Pons (tissue), 1 donor: Measurements from ENCODE around the gene TCERG1L.
"Not testable (repeated sequence)": the region's sequence is repeated elsewhere in the genome, so short reads cannot be mapped to it uniquely, and the experiment has no call there.

Experiments used
- DNase-seq: peaks from one replicate; pipeline ENCODE4 v3.0.0-alpha.2; 2016; ENCODE audit warnings: low spot score

The TCERG1L gene

DNA sequence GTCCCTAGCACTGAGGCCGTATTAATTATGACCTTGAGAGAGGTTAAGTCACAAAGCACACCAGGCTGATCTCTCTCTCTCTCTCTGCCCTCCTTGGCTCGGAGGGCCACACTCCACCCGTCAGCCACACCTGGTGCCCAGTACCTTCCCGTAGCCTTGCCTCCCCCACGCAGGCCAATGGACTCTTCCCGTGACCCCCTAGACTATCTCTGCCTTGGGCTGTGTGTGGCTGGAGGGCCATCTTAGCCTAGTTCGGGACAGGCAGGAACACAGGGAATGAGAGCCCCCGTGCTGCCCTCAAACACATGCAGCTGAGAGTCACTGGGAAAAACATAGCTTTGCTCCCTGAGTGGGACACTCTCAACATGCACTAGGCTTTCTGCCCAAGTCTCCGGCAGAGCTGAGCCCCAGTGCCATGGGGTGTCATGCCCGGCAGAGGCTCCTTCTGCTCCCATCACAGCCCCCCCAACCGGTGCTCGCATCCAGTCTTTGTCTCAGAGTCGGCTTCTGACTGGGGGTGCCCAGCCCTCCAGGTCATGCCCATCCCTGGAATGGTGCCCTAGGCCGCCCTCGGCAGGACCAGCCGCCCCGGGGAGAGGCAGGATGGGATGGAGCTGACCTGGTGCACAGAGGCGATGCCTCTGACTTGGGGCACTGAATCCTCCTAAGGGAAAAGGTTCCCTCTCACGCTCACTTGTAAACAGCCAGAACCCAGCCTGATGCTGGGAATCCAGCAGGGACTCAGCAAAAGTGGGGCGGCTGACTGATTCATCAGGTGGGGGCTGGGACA lies 63.0 kb downstream of the TCERG1L start:
- DNase-seq, result no peak

GRCh38 chr10:131247873-131248272 lies 63.6 kb downstream of the TCERG1L start:
- DNase-seq, result no peak

DNA sequence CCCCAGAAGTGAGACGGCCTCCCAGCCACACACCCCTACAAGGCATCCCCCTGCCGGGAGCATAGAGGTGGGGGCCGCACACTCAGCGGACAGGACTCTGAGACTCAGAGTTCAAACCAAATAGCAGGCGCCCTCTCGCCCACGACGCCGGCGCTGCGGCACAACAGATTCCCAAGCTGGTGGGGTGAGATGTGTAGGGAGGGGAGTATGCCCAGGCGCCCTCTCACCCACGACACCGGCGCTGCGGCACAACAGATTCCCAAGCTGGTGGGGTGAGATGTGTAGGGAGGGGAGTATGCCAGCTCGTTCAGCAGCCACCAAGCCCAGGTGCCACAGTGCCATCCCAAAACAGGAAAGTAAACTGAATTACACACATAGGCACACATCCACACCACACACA lies 64.7 kb downstream of the TCERG1L start:
- no peak for DNase-seq

- no peak for DNase-seq
These were observed 65.4 kb downstream of the TCERG1L start for GRCh38 chr10:131246089-131246488.

GRCh38 chr10:131245475-131246059 lies 66.0 kb downstream of the TCERG1L start:
- DNase-seq, result no peak

GRCh38 chr10:131244836-131245235 lies 66.7 kb downstream of the TCERG1L start:
- no peak for DNase-seq

DNA sequence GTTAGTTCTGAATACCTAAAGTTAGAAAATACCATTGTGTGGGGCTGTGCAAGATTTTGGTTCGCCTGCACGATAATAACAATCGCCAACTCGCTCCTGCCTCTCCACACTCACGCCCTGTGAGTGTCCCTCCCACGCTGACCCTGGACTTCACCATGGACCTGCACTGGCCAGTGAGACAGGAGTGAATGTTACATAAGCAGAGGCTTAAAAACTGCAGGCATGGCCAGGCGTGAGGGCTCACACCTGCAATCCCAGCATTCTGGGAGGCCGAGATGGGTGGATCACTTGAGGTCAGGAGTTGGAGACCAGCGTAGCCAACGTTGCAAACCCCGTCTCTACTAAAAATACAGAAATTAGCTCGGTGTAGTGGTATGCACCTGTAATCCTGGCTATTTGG lies 68.4 kb downstream of the TCERG1L start:
- DNase-seq, result no peak

DNA sequence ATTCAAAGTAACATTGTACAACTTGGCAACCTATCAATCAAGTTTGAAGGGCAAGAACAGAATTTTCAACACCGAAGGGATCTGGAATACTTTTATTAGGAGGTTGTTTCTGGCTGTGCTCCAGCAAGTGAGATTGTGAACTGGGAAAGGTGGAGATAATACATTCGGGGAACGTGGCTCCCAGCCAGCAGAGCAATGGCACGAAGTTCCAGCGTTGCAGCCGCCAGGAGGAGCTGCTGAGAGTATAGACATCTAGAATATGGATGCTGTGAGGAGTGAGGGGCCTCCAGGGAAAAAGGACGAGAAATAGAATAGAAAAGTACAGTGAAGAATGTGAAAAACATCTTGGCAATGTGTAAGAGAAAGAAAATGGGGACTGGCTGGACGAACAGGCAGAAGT lies 69.5 kb downstream of the TCERG1L start:
- DNase-seq, result peak; percentile 8

DNA sequence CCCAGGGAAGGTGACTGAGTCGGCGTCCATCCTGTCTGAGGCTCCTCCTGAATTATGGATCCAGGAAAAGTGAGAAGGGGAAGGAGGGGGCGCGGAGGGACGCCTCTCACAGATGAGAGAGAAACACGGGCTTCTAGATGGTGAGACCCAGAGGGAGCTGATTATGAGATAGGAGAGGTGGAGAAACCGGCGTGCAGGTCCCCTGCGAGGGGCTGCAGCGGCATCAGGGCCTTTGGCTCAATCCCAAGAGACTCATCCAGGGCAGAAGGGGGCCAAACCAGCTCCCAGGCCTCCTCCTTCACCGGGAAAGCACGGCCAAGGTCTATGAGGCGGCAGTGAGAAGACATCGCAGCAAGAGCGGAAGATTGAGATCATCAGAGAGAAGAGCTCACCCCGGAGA lies 70.8 kb downstream of the TCERG1L start:
- DNase-seq, result no peak

DNA sequence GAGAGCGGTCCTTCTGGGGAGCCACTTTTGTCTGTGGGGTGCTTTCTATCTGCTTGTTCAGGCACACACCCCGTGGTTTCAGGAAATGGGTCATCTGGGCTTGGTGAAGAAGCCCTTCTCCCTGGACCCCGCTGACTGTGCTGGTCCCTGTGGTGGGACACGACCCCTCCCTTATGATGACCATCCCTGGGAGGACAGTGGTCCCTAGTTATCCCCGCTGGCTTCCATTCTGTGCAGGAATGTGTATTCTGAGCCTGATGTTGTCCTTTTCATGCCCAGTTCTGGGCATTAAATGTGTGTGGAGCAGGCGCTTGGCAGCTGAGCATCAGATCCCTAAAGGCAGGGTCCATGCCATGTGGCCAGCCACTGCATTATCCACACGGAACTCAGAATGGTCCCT lies 71.6 kb downstream of the TCERG1L start:
- DNase-seq, result no peak

DNA sequence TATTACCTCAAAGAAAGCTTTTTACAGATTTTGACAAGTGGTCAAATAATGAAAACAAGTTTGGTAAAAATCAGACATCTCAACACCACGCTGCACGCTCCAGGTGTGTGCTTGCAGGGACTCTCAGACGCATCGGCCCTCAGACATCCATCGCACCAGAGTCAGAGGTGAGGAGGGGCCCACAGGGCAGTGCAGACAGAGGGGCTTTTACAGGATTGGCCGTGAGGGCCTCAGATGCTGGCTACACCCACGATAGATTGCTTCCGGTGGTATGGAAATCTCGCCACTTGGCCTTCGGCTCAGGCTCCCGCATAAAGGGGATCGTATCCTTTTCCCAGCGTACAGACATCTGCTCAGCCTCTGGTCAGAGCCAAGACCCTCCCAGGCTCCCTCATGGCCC lies 72.1 kb downstream of the TCERG1L start:
- DNase-seq, result no peak

DNA sequence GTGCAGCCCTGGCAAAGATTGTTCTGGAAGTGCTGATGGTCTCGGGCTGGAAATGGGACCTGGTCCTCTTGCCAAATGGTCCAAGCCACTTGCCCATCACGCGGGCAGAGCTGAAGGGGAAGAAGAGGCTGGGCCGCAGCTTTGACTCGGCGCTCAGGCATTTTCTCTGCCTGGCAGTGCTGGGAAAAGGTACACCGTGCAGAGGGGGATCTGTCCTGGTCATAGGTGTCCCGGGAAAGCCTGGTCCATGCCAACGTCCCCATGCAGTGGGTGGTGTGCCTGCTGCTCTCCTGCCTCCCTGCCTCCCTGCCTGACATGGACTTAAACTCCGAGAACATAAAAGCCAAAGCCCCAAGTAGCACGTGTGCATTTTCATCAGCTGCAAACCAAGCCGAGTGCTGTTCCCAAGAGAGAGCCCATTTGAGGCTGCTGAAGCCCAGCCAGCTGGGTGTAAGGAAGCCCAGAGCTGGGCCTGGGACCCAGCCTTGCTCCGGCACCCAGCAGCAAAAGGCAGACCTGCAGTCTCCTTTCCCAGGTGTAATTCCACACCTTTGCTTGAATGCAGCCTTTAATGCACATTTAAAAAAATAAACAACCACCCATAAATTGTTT lies 72.7 kb downstream of the TCERG1L start:
- no peak for DNase-seq

GRCh38 chr10:131237991-131238651 lies 73.4 kb downstream of the TCERG1L start:
- no peak for DNase-seq

DNA sequence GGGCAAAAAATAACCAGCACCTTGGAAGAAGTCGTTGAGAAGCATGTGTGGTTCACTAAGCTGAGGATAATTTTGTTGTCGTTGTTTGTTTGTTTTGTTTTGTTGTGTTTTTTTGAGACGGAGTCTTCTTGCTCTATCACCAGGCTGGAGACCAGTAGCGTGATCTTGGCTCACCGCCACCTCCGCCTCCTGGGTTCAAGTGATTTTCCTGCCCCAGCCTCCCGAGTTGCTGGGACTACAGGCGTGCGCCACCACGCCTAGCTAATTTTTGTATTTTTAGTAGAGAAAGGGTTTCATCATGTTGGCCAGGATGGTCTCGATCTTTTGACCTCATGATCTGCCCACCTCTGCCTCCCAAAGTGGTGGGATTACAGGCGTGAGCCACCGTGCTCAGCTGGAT lies 76.9 kb downstream of the TCERG1L start:
- DNase-seq, result not testable (repeated sequence)

- DNase-seq, result no peak
These were observed 77.8 kb downstream of the TCERG1L start for GRCh38 chr10:131233611-131234258.

GRCh38 chr10:131231965-131232541 lies 79.5 kb downstream of the TCERG1L start:
- DNase-seq, result no peak

GRCh38 chr10:131231323-131231964 lies 80.1 kb downstream of the TCERG1L start:
- DNase-seq, result no peak

GRCh38 chr10:131230641-131231322 lies 80.7 kb downstream of the TCERG1L start:
- DNase-seq, result no peak

- no peak for DNase-seq
These were observed 81.4 kb downstream of the TCERG1L start for GRCh38 chr10:131230166-131230565.

- no peak for DNase-seq
These were observed 84.3 kb downstream of the TCERG1L start for GRCh38 chr10:131227163-131227740.
